GM21576 (cell line): ENCODE measurements around the gene RNF26.
A peak's percentile ranks its signal among the peaks of the same experiment; 100 is the strongest.

Experiments used
- ATAC-seq: cut with Tn5 transposase; IDR thresholded peaks from one replicate; pipeline ENCODE4 v1.9.1; 2021; ENCODE audit warnings: mild to moderate bottlenecking, moderate library complexity; ENCODE audit not compliant: unreplicated experiment

RNF26 gene

GRCh38 chr11:119334174-119334930 lies at the start of gene RNF26:
Gene RNF26, plus strand, starts transcription at chr11:119334527. Its CDS starts 596 bp downstream, at chr11:119335123.
- ATAC-seq, result peak; percentile 94

- ATAC-seq, result no peak
Measured at GRCh38 chr11:119285431-119285830, 48.9 kb upstream of the RNF26 start.

GRCh38 chr11:119288219-119288618 lies 46.1 kb upstream of the RNF26 start:
- no peak for ATAC-seq

GRCh38 chr11:119290894-119291497 lies 43.3 kb upstream of the RNF26 start:
- no peak for ATAC-seq

- ATAC-seq, result no peak
Measured at GRCh38 chr11:119293461-119293860, 40.9 kb upstream of the RNF26 start.

- no peak for ATAC-seq
Measured at GRCh38 chr11:119295178-119295577, 39.1 kb upstream of the RNF26 start.

- ATAC-seq, result no peak
Measured at GRCh38 chr11:119297938-119298337, 36.4 kb upstream of the RNF26 start.

- no peak for ATAC-seq
Measured at GRCh38 chr11:119298726-119299125, 35.6 kb upstream of the RNF26 start.

- no peak for ATAC-seq
Measured at GRCh38 chr11:119299416-119299815, 34.9 kb upstream of the RNF26 start.

- ATAC-seq, result no peak
Measured at GRCh38 chr11:119300198-119300964, 33.9 kb upstream of the RNF26 start.

GRCh38 chr11:119303227-119303718 lies 31.1 kb upstream of the RNF26 start:
- no peak for ATAC-seq

- ATAC-seq, result no peak
Measured at GRCh38 chr11:119305556-119306372, 28.6 kb upstream of the RNF26 start.

GRCh38 chr11:119306373-119306890 lies 27.9 kb upstream of the RNF26 start:
- no peak for ATAC-seq

GRCh38 chr11:119307219-119307618 lies 27.1 kb upstream of the RNF26 start:
- no peak for ATAC-seq

- ATAC-seq, result no peak
Measured at GRCh38 chr11:119307974-119308373, 26.4 kb upstream of the RNF26 start.

- no peak for ATAC-seq
Measured at GRCh38 chr11:119309411-119309810, 24.9 kb upstream of the RNF26 start.

- no peak for ATAC-seq
Measured at GRCh38 chr11:119309953-119310681, 24.2 kb upstream of the RNF26 start.

GRCh38 chr11:119310682-119311052 lies 23.7 kb upstream of the RNF26 start:
- no peak for ATAC-seq

- no peak for ATAC-seq
Measured at GRCh38 chr11:119314726-119315125, 19.6 kb upstream of the RNF26 start.
